Chondrocyte (in vitro differentiated cells): ENCODE data around the gene TRIP13. TPM values are rescaled to one million over a fixed set of nuclear protein-coding genes. Genes with fewer than 3 reads are reported as not detected.
"Not testable (repeated sequence)": the region's sequence is repeated elsewhere in the genome, so short reads cannot be mapped to it uniquely, and the experiment has no call there.

Experiments
- DNase-seq: peaks from one replicate; pipeline ENCODE4 v3.0.0; 2021; ENCODE audit warnings: mixed read lengths, low spot score
- H3K27ac Mint-ChIP-seq: one replicate; pipeline ENCODE4 v1.8.0; 2021; ENCODE audit warnings: mild to moderate bottlenecking, moderate library complexity, mixed read lengths; ENCODE audit not compliant: unreplicated experiment
- H3K27me3 Mint-ChIP-seq: 2 replicates; pipeline ENCODE4 v1.8.0; 2021; ENCODE audit warnings: low read depth, mixed read lengths
- H3K36me3 Mint-ChIP-seq: 2 replicates; pipeline ENCODE4 v1.8.0; 2021; ENCODE audit warnings: low read depth, mixed read lengths
- H3K4me1 Mint-ChIP-seq: 2 replicates; pipeline ENCODE4 v1.8.0; 2021; ENCODE audit warnings: low read depth, mild to moderate bottlenecking, mixed read lengths
- H3K4me3 Mint-ChIP-seq: one replicate; pipeline ENCODE4 v1.8.0; 2021; ENCODE audit warnings: mild to moderate bottlenecking, moderate library complexity, mixed read lengths; ENCODE audit not compliant: unreplicated experiment
- H3K9me3 Mint-ChIP-seq: 2 replicates; pipeline ENCODE4 v1.8.0; 2021; ENCODE audit warnings: low read depth, mixed read lengths
- CTCF ChIP-seq: fragments of 200-600 bp; sonication (generic); IDR thresholded peaks from 2 replicates; pipeline ENCODE4 v1.5.0; 2021; ENCODE audit warnings: antibody characterized with exemption, mild to moderate bottlenecking, moderate library complexity
- total RNA-seq: library from RNA; stranded (reverse); gene quantifications from 3 replicates; pipeline ENCODE4 v1.2.1, GENCODE V29; 2021

Gene TRIP13
- total RNA-seq, 1 donor from 2014 or later = 4.9 TPM

- H3K27me3 Mint-ChIP-seq = peaks cover 18% of the 10 kb centered on the region
- no peak overlapping the region for H3K4me3 Mint-ChIP-seq
- DNase-seq = peak; percentile 28
- no peaks in the 10 kb centered on the region for H3K9me3 Mint-ChIP-seq
- TF ChIP-seq CTCF = no peak
- no peak overlapping the region for H3K27ac Mint-ChIP-seq
- H3K4me1 Mint-ChIP-seq = no peaks in the 10 kb centered on the region
- H3K36me3 Mint-ChIP-seq = no peaks in the 10 kb centered on the region
Observed at GRCh38 chr5:852018-852417, 40.7 kb upstream of the TRIP13 start.

- DNase-seq = peak; percentile 88
- Mint-ChIP-seq H3K4me3 (no peak overlapping the region), H3K27me3 (peaks cover 18% of the 10 kb centered on the region), H3K9me3 (no peaks in the 10 kb centered on the region), H3K36me3 (no peaks in the 10 kb centered on the region), H3K4me1 (no peaks in the 10 kb centered on the region), H3K27ac (no peak overlapping the region)
- no peak for TF ChIP-seq CTCF
Observed at GRCh38 chr5:852431-853401, 40.0 kb upstream of the TRIP13 start.

GRCh38 chr5:853416-854090 lies 39.1 kb upstream of the TRIP13 start:
- peaks cover 18% of the 10 kb centered on the region for H3K27me3 Mint-ChIP-seq
- not testable (repeated sequence) for H3K27ac Mint-ChIP-seq, H3K36me3 Mint-ChIP-seq, H3K4me1 Mint-ChIP-seq, H3K9me3 Mint-ChIP-seq, H3K4me3 Mint-ChIP-seq
- peak; percentile 66 for DNase-seq

- Mint-ChIP-seq H3K4me1 (no peaks in the 10 kb centered on the region), H3K27ac (no peak overlapping the region), H3K4me3 (no peak overlapping the region), H3K36me3 (no peaks in the 10 kb centered on the region), H3K27me3 (peaks cover 18% of the 10 kb centered on the region), H3K9me3 (no peaks in the 10 kb centered on the region)
- TF ChIP-seq CTCF = no peak
- DNase-seq = peak; percentile 82
Observed at GRCh38 chr5:854217-854616, 38.5 kb upstream of the TRIP13 start.

- DNase-seq = peak; percentile 75
- no peaks in the 10 kb centered on the region for H3K9me3 Mint-ChIP-seq
- H3K36me3 Mint-ChIP-seq = no peaks in the 10 kb centered on the region
- H3K4me1 Mint-ChIP-seq = no peaks in the 10 kb centered on the region
- TF ChIP-seq CTCF = no peak
- H3K4me3 Mint-ChIP-seq = no peak overlapping the region
- no peak overlapping the region for H3K27ac Mint-ChIP-seq
- peaks cover 18% of the 10 kb centered on the region for H3K27me3 Mint-ChIP-seq
Observed at GRCh38 chr5:854966-855743, 37.5 kb upstream of the TRIP13 start.
